Fibroblast of lung (primary cell): ENCODE measurements around the gene COL5A3.

Experiments
- EZH2 ChIP-seq: IDR thresholded peaks from 2 replicates; pipeline ENCODE4 v1.5.1; 2012; ENCODE audit warnings: low read length, control low read depth, mild to moderate bottlenecking; ENCODE audit errors: missing control alignments
- TF ChIP-seq, protein P1 (sequence below), 2 donors: IDR thresholded peaks in 1 of 2; conservative IDR thresholded peaks in 1 of 2; 1 replicate in 1 of 2; 2 replicates in 1 of 2; pipeline ENCODE4 v1.5.1; 2011 to 2012; ENCODE audit warnings: low read length in 2 of 2, control low read depth in 1 of 2, inconsistent platforms in 1 of 2, low read depth in 1 of 2, mild to moderate bottlenecking in 1 of 2

DNA sequence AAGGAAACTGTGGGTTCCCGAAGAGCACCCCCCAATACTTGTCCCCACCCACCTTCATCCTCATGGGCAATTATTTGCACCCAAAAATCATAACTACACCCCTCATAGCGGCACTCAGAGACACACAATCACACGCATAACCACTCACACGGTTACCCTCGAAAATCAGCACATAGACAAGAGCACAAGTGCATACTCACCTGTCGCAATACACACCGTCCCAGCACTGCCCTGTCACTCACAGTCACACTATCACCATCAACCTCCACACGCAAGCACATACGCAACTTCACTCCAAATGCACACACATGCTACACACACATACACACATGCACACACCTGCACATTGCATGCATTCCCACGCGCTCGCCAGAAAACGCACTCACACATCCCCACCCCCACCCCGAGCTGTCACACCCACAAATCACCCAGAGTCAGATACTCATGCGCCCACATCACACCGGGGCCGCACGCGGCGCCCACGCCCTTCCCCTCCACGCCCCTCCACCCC is 535 bp downstream of the COL5A3 start:
- TF ChIP-seq, protein P1, sequence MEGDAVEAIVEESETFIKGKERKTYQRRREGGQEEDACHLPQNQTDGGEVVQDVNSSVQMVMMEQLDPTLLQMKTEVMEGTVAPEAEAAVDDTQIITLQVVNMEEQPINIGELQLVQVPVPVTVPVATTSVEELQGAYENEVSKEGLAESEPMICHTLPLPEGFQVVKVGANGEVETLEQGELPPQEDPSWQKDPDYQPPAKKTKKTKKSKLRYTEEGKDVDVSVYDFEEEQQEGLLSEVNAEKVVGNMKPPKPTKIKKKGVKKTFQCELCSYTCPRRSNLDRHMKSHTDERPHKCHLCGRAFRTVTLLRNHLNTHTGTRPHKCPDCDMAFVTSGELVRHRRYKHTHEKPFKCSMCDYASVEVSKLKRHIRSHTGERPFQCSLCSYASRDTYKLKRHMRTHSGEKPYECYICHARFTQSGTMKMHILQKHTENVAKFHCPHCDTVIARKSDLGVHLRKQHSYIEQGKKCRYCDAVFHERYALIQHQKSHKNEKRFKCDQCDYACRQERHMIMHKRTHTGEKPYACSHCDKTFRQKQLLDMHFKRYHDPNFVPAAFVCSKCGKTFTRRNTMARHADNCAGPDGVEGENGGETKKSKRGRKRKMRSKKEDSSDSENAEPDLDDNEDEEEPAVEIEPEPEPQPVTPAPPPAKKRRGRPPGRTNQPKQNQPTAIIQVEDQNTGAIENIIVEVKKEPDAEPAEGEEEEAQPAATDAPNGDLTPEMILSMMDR (conservative IDR thresholded peaks at IDR 0.05 in 1 of 2, IDR thresholded peaks at IDR 0.05 in 1 of 2; ENCODE audit: low read depth in 1 of 2, low read length in 2 of 2), result no peak
- TF ChIP-seq EZH2, result no peak
